ENCODE results near the gene FKBP15. TPM values are rescaled to one million over a fixed set of nuclear protein-coding genes. Genes with fewer than 3 reads are reported as not detected.

FKBP15 gene
- total and polyA plus RNA-seq, 2 donors (not counting 3 experiments of a cell fraction or from before 2014, with no cell fraction given), result 16.8 to 26.8 TPM

DNA sequence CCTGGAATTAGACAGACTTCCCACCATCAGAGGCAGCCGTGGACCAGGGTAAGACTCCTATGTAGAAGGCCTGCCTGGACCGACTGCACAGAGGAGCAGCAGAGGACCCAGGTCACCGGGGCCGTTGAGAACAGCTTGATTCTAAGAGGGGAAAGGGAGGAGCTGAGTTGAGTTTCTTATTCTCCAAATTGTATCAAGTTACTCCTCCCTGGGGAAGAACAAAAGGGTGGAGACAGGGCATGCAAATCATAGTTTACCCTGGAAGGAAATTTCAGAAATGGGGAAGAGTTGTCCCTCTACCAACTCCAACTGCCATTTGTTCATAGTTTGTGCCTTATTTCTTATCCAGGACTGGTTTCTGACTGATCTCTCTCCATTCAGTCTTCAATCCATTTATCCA lies 91.2 kb downstream of the FKBP15 start:
- Histone ChIP-seq H3K27me3 (ENCODE audit: control insufficient read depth in 2 of 2, insufficient read depth in 2 of 2, low read length in 2 of 2) (peaks cover 0 to 2% of the 10 kb centered on the region in 2 experiments), H3K27ac (ENCODE audit: insufficient read depth, low read depth, low read length) (no peak overlapping the region), H4K20me1 (replicated peaks; ENCODE audit: control insufficient read depth, extremely low read depth, insufficient read depth, low read length) (no peaks in the 10 kb centered on the region), H3K9ac (replicated peaks; ENCODE audit: extremely low read depth, insufficient read depth, low read length) (no peak overlapping the region), H3K9me1 (replicated peaks; ENCODE audit: control insufficient read depth, extremely low read depth, insufficient read depth, low read length) (no peaks in the 10 kb centered on the region), H3K79me2 (ENCODE audit: control insufficient read depth, insufficient read depth, low read length) (no peaks in the 10 kb centered on the region), H3K4me2 (ENCODE audit: insufficient read depth, low read length) (no peak overlapping the region), H3K36me3 (ENCODE audit: control insufficient read depth in 2 of 2, extremely low read depth in 1 of 2, insufficient read depth in 2 of 2, low read length in 2 of 2) (no peaks in the 10 kb centered on the region), H3K4me1 (ENCODE audit: control insufficient read depth, extremely low read depth, insufficient read depth, low read length) (no peaks in the 10 kb centered on the region), H3K4me3 (replicated peaks in 1 of 3; ENCODE audit: insufficient read depth in 1 of 3, low read depth in 1 of 3, low read length in 3 of 3) (no peak overlapping the region), H2AFZ (ENCODE audit: low read depth, low read length) (no peak overlapping the region), H3K9me3 (replicated peaks; ENCODE audit: control insufficient read depth, insufficient read depth, low read length) (no peaks in the 10 kb centered on the region)
- ChIA-PET CTCF (no interaction called here), POLR2A (no interaction called here)
- no TSS peak for BruUV-seq (replicated peaks)
- intact Hi-C loops (cut with micrococcal nuclease) (no loop called here), dilution Hi-C loops (cut with MboI; ENCODE audit: extremely low pct_ligation_motif_present, low sequenced_read_pairs) (no loop called here)
- DNase-seq (ENCODE audit: low read depth, low spot score) (no peak), FAIRE-seq (no peak)
- TF ChIP-seq EZH2 (IDR thresholded peaks at IDR 0.05; ENCODE audit: borderline replicate concordance, low read depth, low read length, severe bottlenecking) (no peak), POLR2AphosphoS5 (IDR thresholded peaks at IDR 0.05; ENCODE audit: insufficient read depth, low read depth, low read length) (no peak), FOS (IDR thresholded peaks at IDR 0.05; ENCODE audit: borderline replicate concordance, insufficient read depth, low read length) (no peak), MYC (IDR thresholded peaks at IDR 0.05; ENCODE audit: low read depth, low read length) (no peak), GATA2 (IDR thresholded peaks at IDR 0.05; ENCODE audit: insufficient read depth, insufficient read length, low read depth, low read length) (no peak), POLR2A (IDR thresholded peaks at IDR 0.05; ENCODE audit: low read depth, low read length) (no peak), JUN (IDR thresholded peaks at IDR 0.05; ENCODE audit: borderline replicate concordance, insufficient read depth, insufficient read length, low read depth) (no peak)
- TF ChIP-seq, protein P1, sequence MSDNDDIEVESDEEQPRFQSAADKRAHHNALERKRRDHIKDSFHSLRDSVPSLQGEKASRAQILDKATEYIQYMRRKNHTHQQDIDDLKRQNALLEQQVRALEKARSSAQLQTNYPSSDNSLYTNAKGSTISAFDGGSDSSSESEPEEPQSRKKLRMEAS (IDR thresholded peaks at IDR 0.05; ENCODE audit: insufficient read depth, insufficient read length), result no peak
- TF ChIP-seq, protein P2, sequence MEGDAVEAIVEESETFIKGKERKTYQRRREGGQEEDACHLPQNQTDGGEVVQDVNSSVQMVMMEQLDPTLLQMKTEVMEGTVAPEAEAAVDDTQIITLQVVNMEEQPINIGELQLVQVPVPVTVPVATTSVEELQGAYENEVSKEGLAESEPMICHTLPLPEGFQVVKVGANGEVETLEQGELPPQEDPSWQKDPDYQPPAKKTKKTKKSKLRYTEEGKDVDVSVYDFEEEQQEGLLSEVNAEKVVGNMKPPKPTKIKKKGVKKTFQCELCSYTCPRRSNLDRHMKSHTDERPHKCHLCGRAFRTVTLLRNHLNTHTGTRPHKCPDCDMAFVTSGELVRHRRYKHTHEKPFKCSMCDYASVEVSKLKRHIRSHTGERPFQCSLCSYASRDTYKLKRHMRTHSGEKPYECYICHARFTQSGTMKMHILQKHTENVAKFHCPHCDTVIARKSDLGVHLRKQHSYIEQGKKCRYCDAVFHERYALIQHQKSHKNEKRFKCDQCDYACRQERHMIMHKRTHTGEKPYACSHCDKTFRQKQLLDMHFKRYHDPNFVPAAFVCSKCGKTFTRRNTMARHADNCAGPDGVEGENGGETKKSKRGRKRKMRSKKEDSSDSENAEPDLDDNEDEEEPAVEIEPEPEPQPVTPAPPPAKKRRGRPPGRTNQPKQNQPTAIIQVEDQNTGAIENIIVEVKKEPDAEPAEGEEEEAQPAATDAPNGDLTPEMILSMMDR (IDR thresholded peaks at IDR 0.05; ENCODE audit: extremely low read depth in 1 of 2, insufficient read depth in 1 of 2, low read depth in 1 of 2, low read length in 2 of 2), result no peak

All from endothelial cell of umbilical vein (primary cell).